ENCODE data around the gene PPP3CA.
"Not testable (repeated sequence)": the region's sequence is repeated elsewhere in the genome, so short reads cannot be mapped to it uniquely, and the experiment has no call there.

Gene PPP3CA

GRCh38 chr4:101200561-101200960, 146.8 kb downstream of the PPP3CA start:
- DNase-seq: no peak

- DNase-seq: no peak
These were observed 147.6 kb downstream of the PPP3CA start for GRCh38 chr4:101199507-101200285.

GRCh38 chr4:101198682-101199339, 148.5 kb downstream of the PPP3CA start:
- peak; percentile 81 for DNase-seq

GRCh38 chr4:101197350-101197749, 150.0 kb downstream of the PPP3CA start:
- no peak for DNase-seq

GRCh38 chr4:101192244-101192643, 155.1 kb downstream of the PPP3CA start:
- DNase-seq: no peak

GRCh38 chr4:101191302-101192098, 155.8 kb downstream of the PPP3CA start:
- DNase-seq: no peak

- DNase-seq: no peak
These were observed 156.6 kb downstream of the PPP3CA start for GRCh38 chr4:101190751-101191150.

- DNase-seq: no peak
These were observed 158.4 kb downstream of the PPP3CA start for GRCh38 chr4:101188906-101189305.

- DNase-seq: no peak
These were observed 159.5 kb downstream of the PPP3CA start for GRCh38 chr4:101187841-101188240.

GRCh38 chr4:101186567-101187184, 160.7 kb downstream of the PPP3CA start:
- no peak for DNase-seq

- DNase-seq: no peak
These were observed 162.7 kb downstream of the PPP3CA start for GRCh38 chr4:101184668-101185067.

GRCh38 chr4:101183666-101184373, 163.5 kb downstream of the PPP3CA start:
- DNase-seq: no peak

GRCh38 chr4:101183221-101183620, 164.1 kb downstream of the PPP3CA start:
- DNase-seq: no peak

GRCh38 chr4:101182688-101183087, 164.6 kb downstream of the PPP3CA start:
- DNase-seq: not testable (repeated sequence)

GRCh38 chr4:101178731-101179130, 168.6 kb downstream of the PPP3CA start:
- DNase-seq: no peak

- no peak for DNase-seq
These were observed 170.2 kb downstream of the PPP3CA start for GRCh38 chr4:101177154-101177553.

GRCh38 chr4:101175896-101176676, 171.2 kb downstream of the PPP3CA start:
- DNase-seq: no peak

GRCh38 chr4:101174679-101175345, 172.5 kb downstream of the PPP3CA start:
- no peak for DNase-seq

- no peak for DNase-seq
These were observed 175.0 kb downstream of the PPP3CA start for GRCh38 chr4:101172369-101172768.

- DNase-seq: no peak
These were observed 175.6 kb downstream of the PPP3CA start for GRCh38 chr4:101171747-101172146.
